ENCODE measurements around the gene WDPCP. TPM values are rescaled to one million over a fixed set of nuclear protein-coding genes. Genes with fewer than 3 reads are reported as not detected.

WDPCP gene
- polyA plus RNA-seq, 1 donor from 2014 or later = 8.9 TPM

DNA sequence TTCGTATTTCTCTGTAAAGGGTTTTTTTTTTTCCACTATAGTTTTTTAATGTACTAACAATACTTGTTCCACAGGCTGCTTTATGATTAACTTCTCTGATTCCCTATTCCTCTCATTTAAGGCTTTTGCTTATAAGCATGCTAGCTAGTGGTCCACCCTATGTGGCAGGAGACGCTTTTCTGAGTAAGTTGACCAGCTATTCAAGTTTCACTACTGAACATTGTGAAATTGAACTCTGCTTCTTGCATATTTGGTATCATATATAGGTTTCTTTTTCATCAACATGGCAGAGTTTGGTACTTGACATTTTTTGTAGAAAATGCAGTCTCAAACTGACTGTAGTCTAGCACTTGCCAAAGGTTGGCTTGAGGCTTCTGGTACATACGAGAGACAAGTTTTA, 463.4 kb downstream of the WDPCP start:
- Histone ChIP-seq H3K9me3 (ENCODE audit: low read length) (no peaks in the 10 kb centered on the region), H3K27ac (ENCODE audit: low read length) (no peak overlapping the region), H3K9me2 (ENCODE audit: insufficient read depth, low read length) (no peaks in the 10 kb centered on the region), H3K9ac (ENCODE audit: low read length) (no peak overlapping the region), H2AFZ (ENCODE audit: low read depth, low read length) (no peak overlapping the region), H3K36me3 (ENCODE audit: insufficient read depth, low read length) (no peaks in the 10 kb centered on the region), H3K27me3 (ENCODE audit: insufficient read depth, low read depth, low read length) (no peaks in the 10 kb centered on the region), H4K20me1 (ENCODE audit: insufficient read depth) (no peaks in the 10 kb centered on the region), H3K79me2 (replicated peaks; ENCODE audit: insufficient read depth, low read length) (no peaks in the 10 kb centered on the region), H3K4me3 (ENCODE audit: low read length) (no peak overlapping the region), H3F3A (ENCODE audit: insufficient read depth, low read length, poor library complexity, severe bottlenecking) (no peaks in the 10 kb centered on the region), H3K4me2 (ENCODE audit: low read length) (no peak overlapping the region)
- TF ChIP-seq, protein P1, sequence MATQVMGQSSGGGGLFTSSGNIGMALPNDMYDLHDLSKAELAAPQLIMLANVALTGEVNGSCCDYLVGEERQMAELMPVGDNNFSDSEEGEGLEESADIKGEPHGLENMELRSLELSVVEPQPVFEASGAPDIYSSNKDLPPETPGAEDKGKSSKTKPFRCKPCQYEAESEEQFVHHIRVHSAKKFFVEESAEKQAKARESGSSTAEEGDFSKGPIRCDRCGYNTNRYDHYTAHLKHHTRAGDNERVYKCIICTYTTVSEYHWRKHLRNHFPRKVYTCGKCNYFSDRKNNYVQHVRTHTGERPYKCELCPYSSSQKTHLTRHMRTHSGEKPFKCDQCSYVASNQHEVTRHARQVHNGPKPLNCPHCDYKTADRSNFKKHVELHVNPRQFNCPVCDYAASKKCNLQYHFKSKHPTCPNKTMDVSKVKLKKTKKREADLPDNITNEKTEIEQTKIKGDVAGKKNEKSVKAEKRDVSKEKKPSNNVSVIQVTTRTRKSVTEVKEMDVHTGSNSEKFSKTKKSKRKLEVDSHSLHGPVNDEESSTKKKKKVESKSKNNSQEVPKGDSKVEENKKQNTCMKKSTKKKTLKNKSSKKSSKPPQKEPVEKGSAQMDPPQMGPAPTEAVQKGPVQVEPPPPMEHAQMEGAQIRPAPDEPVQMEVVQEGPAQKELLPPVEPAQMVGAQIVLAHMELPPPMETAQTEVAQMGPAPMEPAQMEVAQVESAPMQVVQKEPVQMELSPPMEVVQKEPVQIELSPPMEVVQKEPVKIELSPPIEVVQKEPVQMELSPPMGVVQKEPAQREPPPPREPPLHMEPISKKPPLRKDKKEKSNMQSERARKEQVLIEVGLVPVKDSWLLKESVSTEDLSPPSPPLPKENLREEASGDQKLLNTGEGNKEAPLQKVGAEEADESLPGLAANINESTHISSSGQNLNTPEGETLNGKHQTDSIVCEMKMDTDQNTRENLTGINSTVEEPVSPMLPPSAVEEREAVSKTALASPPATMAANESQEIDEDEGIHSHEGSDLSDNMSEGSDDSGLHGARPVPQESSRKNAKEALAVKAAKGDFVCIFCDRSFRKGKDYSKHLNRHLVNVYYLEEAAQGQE (IDR thresholded peaks at IDR 0.05; ENCODE audit: borderline replicate concordance) = no peak
- no peak for TF ChIP-seq EP300 (conservative IDR thresholded peaks at IDR 0.05; ENCODE audit: poor library complexity, severe bottlenecking)
- TF ChIP-seq MXI1 (conservative IDR thresholded peaks at IDR 0.05; ENCODE audit: poor library complexity, severe bottlenecking) = no peak
- no peak for TF ChIP-seq RAD21 (conservative IDR thresholded peaks at IDR 0.05)
- TF ChIP-seq, protein P2, sequence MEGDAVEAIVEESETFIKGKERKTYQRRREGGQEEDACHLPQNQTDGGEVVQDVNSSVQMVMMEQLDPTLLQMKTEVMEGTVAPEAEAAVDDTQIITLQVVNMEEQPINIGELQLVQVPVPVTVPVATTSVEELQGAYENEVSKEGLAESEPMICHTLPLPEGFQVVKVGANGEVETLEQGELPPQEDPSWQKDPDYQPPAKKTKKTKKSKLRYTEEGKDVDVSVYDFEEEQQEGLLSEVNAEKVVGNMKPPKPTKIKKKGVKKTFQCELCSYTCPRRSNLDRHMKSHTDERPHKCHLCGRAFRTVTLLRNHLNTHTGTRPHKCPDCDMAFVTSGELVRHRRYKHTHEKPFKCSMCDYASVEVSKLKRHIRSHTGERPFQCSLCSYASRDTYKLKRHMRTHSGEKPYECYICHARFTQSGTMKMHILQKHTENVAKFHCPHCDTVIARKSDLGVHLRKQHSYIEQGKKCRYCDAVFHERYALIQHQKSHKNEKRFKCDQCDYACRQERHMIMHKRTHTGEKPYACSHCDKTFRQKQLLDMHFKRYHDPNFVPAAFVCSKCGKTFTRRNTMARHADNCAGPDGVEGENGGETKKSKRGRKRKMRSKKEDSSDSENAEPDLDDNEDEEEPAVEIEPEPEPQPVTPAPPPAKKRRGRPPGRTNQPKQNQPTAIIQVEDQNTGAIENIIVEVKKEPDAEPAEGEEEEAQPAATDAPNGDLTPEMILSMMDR (IDR thresholded peaks at IDR 0.05; ENCODE audit: poor library complexity, severe bottlenecking) = no peak

DNA sequence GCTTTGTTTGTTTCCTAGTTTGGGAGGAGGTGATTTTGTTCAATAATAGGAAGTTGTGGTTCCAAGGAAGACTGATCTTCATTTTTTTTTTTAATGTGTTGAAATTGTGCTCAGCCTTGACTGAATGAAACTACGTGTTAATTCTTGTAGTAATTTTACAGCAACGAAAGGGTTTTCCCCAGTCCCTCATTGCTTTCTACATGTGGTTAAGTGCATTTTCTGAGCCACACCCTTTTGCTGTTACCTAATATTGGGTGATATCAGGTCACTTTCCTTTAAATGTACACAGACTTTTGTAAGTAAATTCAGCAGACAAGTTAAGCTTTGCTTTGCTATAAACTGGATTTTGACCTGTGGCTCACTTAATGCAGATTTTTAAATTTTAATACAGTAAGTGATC, 464.1 kb downstream of the WDPCP start:
- H3K79me2 ChIP-seq (replicated peaks; ENCODE audit: insufficient read depth, low read length) = no peaks in the 10 kb centered on the region
- H3K4me3 ChIP-seq (ENCODE audit: low read length) = no peak overlapping the region
- TF ChIP-seq MXI1 (conservative IDR thresholded peaks at IDR 0.05; ENCODE audit: poor library complexity, severe bottlenecking) = no peak
- TF ChIP-seq, protein P1 (IDR thresholded peaks at IDR 0.05; ENCODE audit: borderline replicate concordance) = no peak
- TF ChIP-seq SMC3 (conservative IDR thresholded peaks at IDR 0.05; ENCODE audit: poor library complexity) = no peak
- TF ChIP-seq, protein P2 (IDR thresholded peaks at IDR 0.05; ENCODE audit: poor library complexity, severe bottlenecking) = no peak
- no peak for TF ChIP-seq EP300 (conservative IDR thresholded peaks at IDR 0.05; ENCODE audit: poor library complexity, severe bottlenecking)
- TF ChIP-seq POLR2AphosphoS5 (IDR thresholded peaks at IDR 0.05) = no peak
- TF ChIP-seq TAF1 (IDR thresholded peaks at IDR 0.05; ENCODE audit: low read depth) = no peak
- no peak for TF ChIP-seq EZH2 (IDR thresholded peaks at IDR 0.05; ENCODE audit: borderline replicate concordance, insufficient read depth, low read length, poor library complexity, severe bottlenecking)
- TF ChIP-seq RAD21 (conservative IDR thresholded peaks at IDR 0.05) = no peak
- H3K4me2 ChIP-seq (ENCODE audit: low read length) = no peak overlapping the region
- no peak overlapping the region for H3K27ac ChIP-seq (ENCODE audit: low read length)
- no peaks in the 10 kb centered on the region for H3K9me2 ChIP-seq (ENCODE audit: insufficient read depth, low read length)
- no peak overlapping the region for H3K9ac ChIP-seq (ENCODE audit: low read length)
- H2AFZ ChIP-seq (ENCODE audit: low read depth, low read length) = no peak overlapping the region
- no peaks in the 10 kb centered on the region for H3F3A ChIP-seq (ENCODE audit: insufficient read depth, low read length, poor library complexity, severe bottlenecking)
- no peaks in the 10 kb centered on the region for H3K9me3 ChIP-seq (ENCODE audit: low read length)
- no peaks in the 10 kb centered on the region for H3K36me3 ChIP-seq (ENCODE audit: insufficient read depth, low read length)
- no peaks in the 10 kb centered on the region for H4K20me1 ChIP-seq (ENCODE audit: insufficient read depth)
- no peaks in the 10 kb centered on the region for H3K27me3 ChIP-seq (ENCODE audit: insufficient read depth, low read depth, low read length)

All from neural cell (in vitro differentiated cells).